OCI-LY3 (cell line): ENCODE measurements around the gene IFFO2.

Experiments used
- H2AFZ ChIP-seq: fragments of 200-600, 300-600 bp; shearing (Covaris generic); 2 replicates; pipeline ENCODE4 v1.6.0; 2014; ENCODE audit warnings: antibody characterized with exemption, low read depth, low read length
- H3K27ac ChIP-seq: fragments of 200-600, 300-600 bp; sonication (generic); 2 replicates; pipeline ENCODE4 v1.5.1; 2014; ENCODE audit warnings: mild to moderate bottlenecking, low read length, moderate library complexity, mixed read lengths
- H3K27me3 ChIP-seq: fragments of 200-600, 300-600 bp; sonication (generic); 2 replicates; pipeline ENCODE4 v1.6.1; 2014; ENCODE audit warnings: low read depth, low read length, mixed read lengths
- H3K36me3 ChIP-seq: fragments of 200-600, 300-600 bp; sonication (generic); replicated peaks from 2 replicates; pipeline ENCODE3; 2014; ENCODE audit warnings: low read depth, low read length, mixed read lengths
- H3K4me1 ChIP-seq: fragments of 300-600, 200-600 bp; sonication (generic); 2 replicates; pipeline ENCODE4 v1.6.1; 2014; ENCODE audit warnings: low read length, mixed read lengths
- H3K4me2 ChIP-seq: fragments of 200-600, 300-600 bp; sonication (generic); 2 replicates; pipeline ENCODE4 v1.6.1; 2014; ENCODE audit warnings: low read length, mixed read lengths
- H3K4me3 ChIP-seq: fragments of 300-600, 200-600 bp; sonication (generic); 2 replicates; pipeline ENCODE4 v1.5.1; 2014; ENCODE audit warnings: antibody characterized with exemption, mild to moderate bottlenecking, low read length, moderate library complexity
- H3K79me2 ChIP-seq: fragments of 300-600, 200-600 bp; shearing (Covaris generic); 2 replicates; pipeline ENCODE4 v1.6.1; 2014; ENCODE audit warnings: mild to moderate bottlenecking, low read length, mixed read lengths
- H3K9ac ChIP-seq: fragments of 300-600, 200-600 bp; shearing (Covaris generic); 2 replicates; pipeline ENCODE4 v1.6.0; 2014; ENCODE audit warnings: mild to moderate bottlenecking, low read length, moderate library complexity
- H3K9me3 ChIP-seq: fragments of 200-600, 300-600 bp; shearing (Covaris generic); 2 replicates; pipeline ENCODE4 v1.6.1; 2014; ENCODE audit warnings: low read length, mixed read lengths; ENCODE audit not compliant: insufficient read depth
- H4K20me1 ChIP-seq: fragments of 200-600, 300-600 bp; sonication (generic); 2 replicates; pipeline ENCODE4 v1.6.1; 2016; ENCODE audit warnings: low read length, mixed read lengths; ENCODE audit not compliant: insufficient read depth
- CTCF ChIP-seq: fragments of 200-600, 300-600 bp; sonication (generic); IDR thresholded peaks from 2 replicates; pipeline ENCODE4 v1.5.1; 2014; ENCODE audit warnings: antibody characterized with exemption, low read length, low read depth
- EZH2phosphoT487 ChIP-seq: fragments of 200-600 bp; shearing (Covaris generic); IDR thresholded peaks from 2 replicates; pipeline ENCODE4 v1.6.1; 2018; ENCODE audit warnings: antibody characterized with exemption, mixed run types, low read depth

Gene IFFO2

GRCh38 chr1:18919956-18920355, 36.5 kb downstream of the IFFO2 start:
- Histone ChIP-seq H3K79me2 (no peaks in the 10 kb centered on the region), H3K27ac (no peak overlapping the region), H3K9me3 (no peaks in the 10 kb centered on the region), H2AFZ (no peak overlapping the region), H3K27me3 (peaks cover 16% of the 10 kb centered on the region), H4K20me1 (no peaks in the 10 kb centered on the region), H3K4me2 (no peak overlapping the region), H3K9ac (no peak overlapping the region), H3K4me3 (no peak overlapping the region), H3K36me3 (no peaks in the 10 kb centered on the region), H3K4me1 (peaks cover 14% of the 10 kb centered on the region)
- TF ChIP-seq EZH2phosphoT487 (no peak), CTCF (no peak)

- Histone ChIP-seq H3K4me3 (no peak overlapping the region), H3K9ac (no peak overlapping the region), H3K4me1 (peaks cover 14% of the 10 kb centered on the region), H2AFZ (no peak overlapping the region), H3K79me2 (no peaks in the 10 kb centered on the region), H3K4me2 (no peak overlapping the region), H3K36me3 (no peaks in the 10 kb centered on the region), H4K20me1 (no peaks in the 10 kb centered on the region), H3K27ac (no peak overlapping the region), H3K27me3 (peaks cover 16% of the 10 kb centered on the region), H3K9me3 (no peaks in the 10 kb centered on the region)
- TF ChIP-seq EZH2phosphoT487 (no peak), CTCF (no peak)
Measured at GRCh38 chr1:18919197-18919905, 37.1 kb downstream of the IFFO2 start.

DNA sequence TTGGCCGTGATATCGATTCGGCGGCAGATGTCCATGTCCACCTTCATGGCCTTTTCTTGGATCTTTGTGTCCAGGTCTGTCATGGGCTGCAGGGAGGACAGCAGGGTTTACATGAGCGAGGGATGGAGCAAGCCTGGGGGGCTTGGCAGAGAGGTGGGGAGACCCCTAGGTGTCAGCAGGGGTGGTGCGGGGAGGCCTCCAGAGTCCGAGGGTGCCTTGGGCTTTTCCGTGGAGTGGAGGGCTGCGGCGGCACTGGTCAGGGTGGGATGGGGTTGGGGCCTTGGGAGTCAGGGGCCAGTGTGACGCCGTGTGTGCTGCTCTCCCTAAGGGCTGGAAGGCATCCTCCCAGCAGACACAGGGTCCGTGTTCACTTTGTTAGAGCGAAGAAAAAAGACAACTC, 38.1 kb downstream of the IFFO2 start:
- Histone ChIP-seq H3K27me3 (peaks cover 12% of the 10 kb centered on the region), H3K4me2 (no peak overlapping the region), H3K4me3 (no peak overlapping the region), H3K4me1 (peaks cover 11% of the 10 kb centered on the region), H3K36me3 (no peaks in the 10 kb centered on the region), H3K9me3 (no peaks in the 10 kb centered on the region), H3K27ac (no peak overlapping the region), H4K20me1 (no peaks in the 10 kb centered on the region), H3K9ac (no peak overlapping the region), H2AFZ (no peak overlapping the region), H3K79me2 (no peaks in the 10 kb centered on the region)
- TF ChIP-seq EZH2phosphoT487 (no peak), CTCF (no peak)

DNA sequence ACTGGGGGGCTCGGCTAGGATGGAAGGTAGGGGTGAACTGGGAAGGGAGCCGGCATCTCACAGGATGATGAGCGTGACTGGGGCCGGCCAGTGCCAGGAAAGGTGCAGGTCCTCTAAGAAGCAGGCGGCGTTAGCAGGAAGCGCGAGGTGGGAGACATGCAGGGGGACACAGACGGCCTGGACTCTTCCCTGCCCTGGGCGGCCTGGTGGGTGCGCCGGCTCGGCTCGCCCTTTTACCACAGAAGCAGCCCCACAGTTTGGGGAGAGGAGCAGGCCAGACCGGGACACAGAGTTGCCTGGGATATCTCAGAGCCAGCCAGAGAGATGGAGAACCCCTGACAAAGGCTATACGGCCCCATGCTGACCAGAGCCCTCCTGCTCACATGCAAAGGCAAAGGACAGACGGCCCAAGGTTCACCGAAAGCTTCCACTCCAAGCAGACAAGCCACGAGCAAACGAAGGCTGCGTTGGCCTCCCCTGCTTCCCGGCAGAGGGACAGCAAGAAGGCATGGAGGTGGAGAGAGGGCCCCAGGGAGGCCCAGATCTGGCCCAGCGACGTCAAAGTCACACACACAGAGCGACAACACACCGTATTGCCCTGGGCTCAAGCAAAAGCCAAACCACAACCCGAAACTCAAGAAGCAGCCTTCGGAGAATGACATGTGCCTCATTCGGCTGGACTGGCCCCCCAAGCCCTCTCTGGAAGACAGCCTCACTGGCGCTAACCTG, 39.2 kb downstream of the IFFO2 start:
- H3K27ac ChIP-seq = no peak overlapping the region
- no peaks in the 10 kb centered on the region for H4K20me1 ChIP-seq
- TF ChIP-seq CTCF (no peak), EZH2phosphoT487 (no peak)
- no peaks in the 10 kb centered on the region for H3K36me3 ChIP-seq
- H3K4me3 ChIP-seq = no peak overlapping the region
- H2AFZ ChIP-seq = no peak overlapping the region
- no peaks in the 10 kb centered on the region for H3K79me2 ChIP-seq
- H3K9me3 ChIP-seq = no peaks in the 10 kb centered on the region
- H3K4me2 ChIP-seq = no peak overlapping the region
- H3K9ac ChIP-seq = no peak overlapping the region
- peaks cover 8% of the 10 kb centered on the region for H3K27me3 ChIP-seq
- peaks cover 9% of the 10 kb centered on the region for H3K4me1 ChIP-seq
